HUES6 (cell line): ENCODE measurements around the gene BEX3.

Experiments used
- H3K27ac ChIP-seq: 2 replicates; pipeline ENCODE4 v1.7.0; 2013; ENCODE audit warnings: low read depth, mild to moderate bottlenecking, low read length, inconsistent platforms
- H3K27me3 ChIP-seq: 2 replicates; pipeline ENCODE4 v1.6.1; 2013; ENCODE audit warnings: low read length; ENCODE audit not compliant: control insufficient read depth, insufficient read depth
- H3K36me3 ChIP-seq: 2 replicates; pipeline ENCODE4 v1.6.1; 2013; ENCODE audit warnings: low read length; ENCODE audit not compliant: control insufficient read depth, insufficient read depth
- H3K4me1 ChIP-seq: 2 replicates; pipeline ENCODE4 v1.6.1; 2013; ENCODE audit warnings: low read length; ENCODE audit not compliant: control insufficient read depth, insufficient read depth
- H3K4me3 ChIP-seq: 2 replicates; pipeline ENCODE4 v1.5.1; 2013; ENCODE audit warnings: low read depth, low read length
- H3K9ac ChIP-seq: one replicate; pipeline ENCODE4 v1.6.1; 2013; ENCODE audit warnings: mild to moderate bottlenecking, low read length
- H3K9me3 ChIP-seq: 2 replicates; pipeline ENCODE4 v1.6.1; 2013; ENCODE audit warnings: low read depth, low read length; ENCODE audit not compliant: control insufficient read depth, insufficient read depth

Gene BEX3

GRCh38 chrX:103376118-103376978 lies at the start of gene BEX3:
BEX3 (plus strand) TSS chrX:103376538; CDS start chrX:103377522, 984 bp downstream.
- H3K4me1 ChIP-seq: peaks cover 20% of the 10 kb centered on the region; the same call in 1 of the 2 replicates
- H3K27ac ChIP-seq: peak within 1 kb of the TSS; percentile 98
- H3K9ac ChIP-seq: peak within 1 kb of the TSS; percentile 97
- H3K9me3 ChIP-seq: no peaks in the 10 kb centered on the region
- H3K4me3 ChIP-seq: peak within 1 kb of the TSS; percentile 89
- H3K36me3 ChIP-seq: peaks cover 29% of the 10 kb centered on the region
- H3K27me3 ChIP-seq: no peaks in the 10 kb centered on the region; the same call in 1 of the 2 replicates

GRCh38 chrX:103329991-103330390 lies 46.3 kb upstream of the BEX3 start, which contains the start of gene TCEAL7:
TCEAL7 (plus strand) TSS chrX:103330239; CDS start chrX:103331404, 1,165 bp downstream.
- Histone ChIP-seq H3K36me3 (no peaks in the 10 kb centered on the region), H3K27ac (no peak within 1 kb of the TSS), H3K9ac (peak within 1 kb of the TSS; percentile 32), H3K4me3 (peak within 1 kb of the TSS; percentile 54), H3K27me3 (peaks cover 11% of the 10 kb centered on the region; the same call in 1 of the 2 replicates), H3K4me1 (peaks cover 30% of the 10 kb centered on the region), H3K9me3 (no peaks in the 10 kb centered on the region)

GRCh38 chrX:103330681-103331288 lies 45.6 kb upstream of the BEX3 start:
- no peak overlapping the region for H3K27ac ChIP-seq
- H3K9me3 ChIP-seq: no peaks in the 10 kb centered on the region
- H3K27me3 ChIP-seq: peaks cover 15% of the 10 kb centered on the region; the same call in 1 of the 2 replicates
- peak overlapping the region; percentile 32 for H3K9ac ChIP-seq
- peaks cover 30% of the 10 kb centered on the region for H3K4me1 ChIP-seq
- H3K4me3 ChIP-seq: peak overlapping the region; percentile 54
- no peaks in the 10 kb centered on the region for H3K36me3 ChIP-seq

GRCh38 chrX:103338663-103339062 lies 37.7 kb upstream of the BEX3 start:
- Histone ChIP-seq H3K4me1 (peaks cover 2% of the 10 kb centered on the region; the same call in 1 of the 2 replicates), H3K27ac (no peak overlapping the region), H3K9me3 (no peaks in the 10 kb centered on the region), H3K36me3 (no peaks in the 10 kb centered on the region), H3K9ac (no peak overlapping the region), H3K4me3 (no peak overlapping the region), H3K27me3 (peaks cover 9% of the 10 kb centered on the region; the same call in 1 of the 2 replicates)

GRCh38 chrX:103343105-103343504 lies 33.2 kb upstream of the BEX3 start:
- H3K9me3 ChIP-seq: no peaks in the 10 kb centered on the region
- H3K4me3 ChIP-seq: no peak overlapping the region
- no peaks in the 10 kb centered on the region; the same call in 1 of the 2 replicates for H3K4me1 ChIP-seq

GRCh38 chrX:103344606-103345005 lies 31.7 kb upstream of the BEX3 start:
- H3K9me3 ChIP-seq: no peaks in the 10 kb centered on the region

More at GRCh38 chrX:103343105-103343504, 33.2 kb upstream of the BEX3 start:
- Histone ChIP-seq H3K27ac (no peak overlapping the region), H3K9ac (no peak overlapping the region), H3K27me3 (peaks cover 7% of the 10 kb centered on the region; the same call in 1 of the 2 replicates), H3K36me3 (no peaks in the 10 kb centered on the region)

GRCh38 chrX:103347682-103348397 lies 28.5 kb upstream of the BEX3 start:
- Histone ChIP-seq H3K9ac (no peak overlapping the region), H3K4me3 (peak overlapping the region; percentile 51), H3K9me3 (no peaks in the 10 kb centered on the region)

More at GRCh38 chrX:103344606-103345005, 31.7 kb upstream of the BEX3 start:
- Histone ChIP-seq H3K27ac (no peak overlapping the region), H3K4me1 (no peaks in the 10 kb centered on the region; the same call in 1 of the 2 replicates), H3K9ac (no peak overlapping the region), H3K4me3 (no peak overlapping the region), H3K36me3 (no peaks in the 10 kb centered on the region), H3K27me3 (peaks cover 15% of the 10 kb centered on the region; the same call in 1 of the 2 replicates)

GRCh38 chrX:103356130-103356798 lies 20.1 kb upstream of the BEX3 start, which contains the start of gene TCEAL9:
TCEAL9 (plus strand) TSS chrX:103356506; CDS start chrX:103357685, 1,179 bp downstream.
- H3K4me3 ChIP-seq: peak within 1 kb of the TSS; percentile 81
- peak within 1 kb of the TSS; percentile 52; the same call in 1 of the 2 replicates for H3K27ac ChIP-seq
- peak within 1 kb of the TSS; percentile 91 for H3K9ac ChIP-seq

More at GRCh38 chrX:103347682-103348397, 28.5 kb upstream of the BEX3 start:
- H3K4me1 ChIP-seq: peaks cover 10% of the 10 kb centered on the region
- no peak overlapping the region for H3K27ac ChIP-seq
- no peaks in the 10 kb centered on the region for H3K36me3 ChIP-seq
- H3K27me3 ChIP-seq: peaks cover 15% of the 10 kb centered on the region; the same call in 1 of the 2 replicates

GRCh38 chrX:103356858-103357257 lies 19.5 kb upstream of the BEX3 start:
- H3K9ac ChIP-seq: peak overlapping the region; percentile 91
- peak overlapping the region; percentile 52; the same call in 1 of the 2 replicates for H3K27ac ChIP-seq
- H3K27me3 ChIP-seq: no peaks in the 10 kb centered on the region; the same call in 1 of the 2 replicates
- peaks cover 11% of the 10 kb centered on the region for H3K36me3 ChIP-seq
- peak overlapping the region; percentile 81 for H3K4me3 ChIP-seq
- H3K4me1 ChIP-seq: peaks cover 10% of the 10 kb centered on the region
- H3K9me3 ChIP-seq: no peaks in the 10 kb centered on the region

More at GRCh38 chrX:103356130-103356798, 20.1 kb upstream of the BEX3 start, which contains the start of gene TCEAL9:
- no peaks in the 10 kb centered on the region; the same call in 1 of the 2 replicates for H3K27me3 ChIP-seq
- H3K4me1 ChIP-seq: peaks cover 4% of the 10 kb centered on the region; the same call in 1 of the 2 replicates
- H3K36me3 ChIP-seq: peaks cover 11% of the 10 kb centered on the region
- H3K9me3 ChIP-seq: no peaks in the 10 kb centered on the region

- Histone ChIP-seq H3K27ac (no peak overlapping the region), H3K27me3 (no peaks in the 10 kb centered on the region; the same call in 1 of the 2 replicates), H3K4me1 (peaks cover 20% of the 10 kb centered on the region), H3K9me3 (no peaks in the 10 kb centered on the region), H3K4me3 (peak overlapping the region; percentile 81), H3K9ac (peak overlapping the region; percentile 91), H3K36me3 (peaks cover 11% of the 10 kb centered on the region)
Measured at GRCh38 chrX:103357871-103358270, 18.5 kb upstream of the BEX3 start.
